GM18511 (cell line): ENCODE measurements around the gene TEAD4.

Source experiments
- ATAC-seq: cut with Tn5 transposase; IDR thresholded peaks from one replicate; pipeline ENCODE4 v1.9.1; 2021; ENCODE audit warnings: mild to moderate bottlenecking, moderate library complexity; ENCODE audit not compliant: unreplicated experiment

Gene TEAD4

GRCh38 chr12:3030821-3031429, 71.7 kb downstream of the TEAD4 start:
- no peak for ATAC-seq

GRCh38 chr12:3032161-3032560, 73.0 kb downstream of the TEAD4 start:
- no peak for ATAC-seq

- ATAC-seq = no peak
These were observed 73.8 kb downstream of the TEAD4 start for GRCh38 chr12:3032770-3033538.

GRCh38 chr12:3033539-3033867, 74.3 kb downstream of the TEAD4 start:
- ATAC-seq = no peak

- no peak for ATAC-seq
These were observed 75.0 kb downstream of the TEAD4 start for GRCh38 chr12:3034067-3034750.

- ATAC-seq = no peak
These were observed 76.0 kb downstream of the TEAD4 start for GRCh38 chr12:3035171-3035570.

GRCh38 chr12:3035815-3036702, 76.9 kb downstream of the TEAD4 start:
- no peak for ATAC-seq

GRCh38 chr12:3036901-3037600, 77.9 kb downstream of the TEAD4 start:
- no peak for ATAC-seq

GRCh38 chr12:3038166-3038565, 79.0 kb downstream of the TEAD4 start:
- no peak for ATAC-seq

- no peak for ATAC-seq
These were observed 79.8 kb downstream of the TEAD4 start for GRCh38 chr12:3038926-3039510.

- ATAC-seq = no peak
These were observed 80.9 kb downstream of the TEAD4 start for GRCh38 chr12:3040026-3040656.

GRCh38 chr12:3040663-3041544, 81.7 kb downstream of the TEAD4 start:
- no peak for ATAC-seq

- no peak for ATAC-seq
These were observed 82.5 kb downstream of the TEAD4 start for GRCh38 chr12:3041558-3042164.

GRCh38 chr12:3042394-3042793, 83.2 kb downstream of the TEAD4 start:
- no peak for ATAC-seq

- no peak for ATAC-seq
These were observed 83.6 kb downstream of the TEAD4 start for GRCh38 chr12:3042826-3043225.

- ATAC-seq = no peak
These were observed 84.2 kb downstream of the TEAD4 start for GRCh38 chr12:3043406-3043805.

- no peak for ATAC-seq
These were observed 85.0 kb downstream of the TEAD4 start for GRCh38 chr12:3044141-3044630.

GRCh38 chr12:3045494-3045893, 86.3 kb downstream of the TEAD4 start:
- no peak for ATAC-seq
